Prostate gland (tissue), 2 donors: Measurements from ENCODE around the gene GFI1. TPM values are rescaled to one million over a fixed set of nuclear protein-coding genes. Genes with fewer than 3 reads are reported as not detected.

Experiments used
- DNase-seq: peaks from one replicate; pipeline ENCODE4 v3.0.0-alpha.2; 2019; ENCODE audit warnings: low spot score
- H3K27ac ChIP-seq, 2 donors: fragments of 200-600 bp; sonication (generic); 2 replicates each; pipeline ENCODE4 v1.5.1; 2017 to 2019
- H3K27me3 ChIP-seq: fragments of 200-600 bp; sonication (generic); replicated peaks from 2 replicates; pipeline ENCODE4 v1.5.1; 2019; ENCODE audit not compliant: insufficient read depth
- H3K36me3 ChIP-seq, 2 donors: fragments of 200-600 bp; sonication (generic); 1 replicate in 1 of 2; 2 replicates in 1 of 2; pipeline versions ENCODE4 v1.5.1 to v1.8.1; 2017 to 2019
- H3K4me1 ChIP-seq: fragments of 200-600 bp; sonication (generic); replicated peaks from 2 replicates; pipeline ENCODE4 v1.5.1; 2019
- H3K4me3 ChIP-seq, 2 donors: fragments of 200-600 bp; sonication (generic); 2 replicates each; pipeline ENCODE4 v1.5.1; 2017 to 2019
- H3K9me3 ChIP-seq: fragments of 200-600 bp; sonication (generic); 2 replicates; pipeline ENCODE4 v1.5.1; 2017
- CTCF ChIP-seq, 4 experiments: fragments of 200-600 bp in 2 of 4; fragments of 450-650 bp in 2 of 4; sonication (generic) in 2 of 4; IDR thresholded peaks; 1 replicate in 3 of 4; 2 replicates in 1 of 4; pipeline ENCODE4 v1.5.1; 2016 to 2019; ENCODE audit warnings: antibody characterized with exemption in 4 of 4, mild to moderate bottlenecking in 2 of 4, moderate library complexity in 2 of 4
- POLR2A ChIP-seq: fragments of 450-650 bp; IDR thresholded peaks from one replicate; pipeline ENCODE4 v1.6.1; 2016; ENCODE audit warnings: antibody characterized with exemption, mild to moderate bottlenecking
- POLR2AphosphoS5 ChIP-seq: sonication (generic); formaldehyde crosslinking; IDR thresholded peaks from one replicate; pipeline ENCODE4 v1.6.1; 2017; ENCODE audit warnings: antibody characterized with exemption
- WGBS: methylation state at CpG from one replicate; pipeline ENCODE4 v1.1.5; 2018; 5-methylcytosine and 5-hydroxymethylcytosine counted together
- intact Hi-C: fragments of 100-400 bp; cut with DNase I; formaldehyde crosslinking; loops from one replicate; pipeline ENCODE4 v1.14.2; 2022
- total RNA-seq, 2 donors: library from RNA; depleted of rRNA; stranded (reverse); fragments of >200 nt; gene quantifications; one replicate each; pipeline ENCODE4 v1.1.0, GENCODE V29; 2016

GFI1 gene
- total RNA-seq, 2 donors from 2014 or later: 0.32 to 2.1 TPM

- intact Hi-C loops: no loop called here
- H3K4me3 ChIP-seq: no peak overlapping the region
- H3K36me3 ChIP-seq: no peaks in the 10 kb centered on the region
- no peaks in the 10 kb centered on the region for H3K4me1 ChIP-seq
- DNase-seq: no peak
- TF ChIP-seq CTCF (IDR thresholded peaks at IDR 0.05) (no peak), POLR2AphosphoS5 (no peak), POLR2A (no peak)
- H3K27ac ChIP-seq: no peak overlapping the region
- 76% methylated on average over 8 of the region's 8 CpGs for whole genome bisulfite sequencing
- no peaks in the 10 kb centered on the region for H3K9me3 ChIP-seq
- no peaks in the 10 kb centered on the region for H3K27me3 ChIP-seq
These were observed 17.7 kb upstream of the GFI1 start for GRCh38 chr1:92504291-92505014.

DNA sequence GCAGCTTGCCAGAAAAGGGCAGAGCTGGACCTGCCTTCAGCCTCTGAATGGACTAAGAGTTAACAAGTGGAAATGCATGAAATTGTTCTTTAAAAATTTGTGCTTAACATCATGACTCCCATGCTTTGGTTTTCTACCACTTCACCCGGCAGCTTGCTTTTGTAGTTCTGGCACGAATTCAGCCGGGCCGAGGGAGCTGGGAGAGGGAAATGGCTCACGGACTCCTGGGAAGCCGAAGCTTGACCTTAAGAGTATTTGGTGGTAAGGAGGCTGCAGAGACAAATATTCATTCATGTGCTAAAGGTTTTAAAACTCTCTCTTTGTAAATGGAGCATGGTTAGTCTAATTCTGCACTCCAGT lies 17.2 kb upstream of the GFI1 start:
- no peak overlapping the region for H3K4me3 ChIP-seq
- H3K27me3 ChIP-seq: no peaks in the 10 kb centered on the region
- TF ChIP-seq CTCF (IDR thresholded peaks at IDR 0.05) (no peak), POLR2A (no peak), POLR2AphosphoS5 (no peak)
- intact Hi-C loops: no loop called here
- no peaks in the 10 kb centered on the region for H3K4me1 ChIP-seq
- no peaks in the 10 kb centered on the region for H3K9me3 ChIP-seq
- no peak overlapping the region for H3K27ac ChIP-seq
- WGBS: 69% methylated on average over 6 of the region's 6 CpGs
- DNase-seq: no peak
- no peaks in the 10 kb centered on the region for H3K36me3 ChIP-seq

GRCh38 chr1:92503043-92503925 lies 16.6 kb upstream of the GFI1 start:
- H3K36me3 ChIP-seq: no peaks in the 10 kb centered on the region
- DNase-seq: no peak
- TF ChIP-seq POLR2AphosphoS5 (no peak), POLR2A (no peak), CTCF (IDR thresholded peaks at IDR 0.05) (no peak)
- no peaks in the 10 kb centered on the region for H3K27me3 ChIP-seq
- H3K27ac ChIP-seq: no peak overlapping the region
- H3K4me1 ChIP-seq: no peaks in the 10 kb centered on the region
- H3K9me3 ChIP-seq: no peaks in the 10 kb centered on the region
- 78% methylated on average over 6 of the region's 6 CpGs for WGBS
- no peak overlapping the region for H3K4me3 ChIP-seq
- intact Hi-C loops: no loop called here

- Histone ChIP-seq H3K36me3 (no peaks in the 10 kb centered on the region), H3K27ac (no peak overlapping the region), H3K4me3 (no peak overlapping the region), H3K4me1 (no peaks in the 10 kb centered on the region), H3K9me3 (no peaks in the 10 kb centered on the region), H3K27me3 (no peaks in the 10 kb centered on the region)
- no peak for TF ChIP-seq POLR2AphosphoS5
- no peak for TF ChIP-seq POLR2A
- no peak for TF ChIP-seq CTCF (IDR thresholded peaks at IDR 0.05)
- intact Hi-C loops: no loop called here
- no peak for DNase-seq
These were observed 15.5 kb upstream of the GFI1 start for GRCh38 chr1:92502247-92502646.
